SHP77 treated with DMSO at 0.1 percent for 48 hours (cell line): Measurements from ENCODE around the gene HNRNPH2.

Source experiments
- DNase-seq: peaks from one replicate; lab custom pipeline; 2025; lab: John Stamatoyannopoulos, UW

The HNRNPH2 gene, protein sequence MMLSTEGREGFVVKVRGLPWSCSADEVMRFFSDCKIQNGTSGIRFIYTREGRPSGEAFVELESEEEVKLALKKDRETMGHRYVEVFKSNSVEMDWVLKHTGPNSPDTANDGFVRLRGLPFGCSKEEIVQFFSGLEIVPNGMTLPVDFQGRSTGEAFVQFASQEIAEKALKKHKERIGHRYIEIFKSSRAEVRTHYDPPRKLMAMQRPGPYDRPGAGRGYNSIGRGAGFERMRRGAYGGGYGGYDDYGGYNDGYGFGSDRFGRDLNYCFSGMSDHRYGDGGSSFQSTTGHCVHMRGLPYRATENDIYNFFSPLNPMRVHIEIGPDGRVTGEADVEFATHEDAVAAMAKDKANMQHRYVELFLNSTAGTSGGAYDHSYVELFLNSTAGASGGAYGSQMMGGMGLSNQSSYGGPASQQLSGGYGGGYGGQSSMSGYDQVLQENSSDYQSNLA

GRCh38 chrX:101407748-101408531 lies at the start of gene HNRNPH2, which contains the start of gene GLA:
Gene HNRNPH2, plus strand, starts transcription at chrX:101408222. Its CDS starts 3,767 bp downstream, at chrX:101411989.
Gene GLA, minus strand, starts transcription at chrX:101407925. Its CDS starts 22 bp downstream, at chrX:101407903.
- DNase-seq: peak; percentile 86

- no peak for DNase-seq
These were observed 48.1 kb upstream of the HNRNPH2 start for GRCh38 chrX:101359966-101360365.

- DNase-seq: no peak
These were observed 47.6 kb upstream of the HNRNPH2 start for GRCh38 chrX:101360390-101360789.

GRCh38 chrX:101362116-101362515 lies 45.9 kb upstream of the HNRNPH2 start:
- DNase-seq: no peak

- no peak for DNase-seq
These were observed 45.3 kb upstream of the HNRNPH2 start for GRCh38 chrX:101362757-101363156.

DNA sequence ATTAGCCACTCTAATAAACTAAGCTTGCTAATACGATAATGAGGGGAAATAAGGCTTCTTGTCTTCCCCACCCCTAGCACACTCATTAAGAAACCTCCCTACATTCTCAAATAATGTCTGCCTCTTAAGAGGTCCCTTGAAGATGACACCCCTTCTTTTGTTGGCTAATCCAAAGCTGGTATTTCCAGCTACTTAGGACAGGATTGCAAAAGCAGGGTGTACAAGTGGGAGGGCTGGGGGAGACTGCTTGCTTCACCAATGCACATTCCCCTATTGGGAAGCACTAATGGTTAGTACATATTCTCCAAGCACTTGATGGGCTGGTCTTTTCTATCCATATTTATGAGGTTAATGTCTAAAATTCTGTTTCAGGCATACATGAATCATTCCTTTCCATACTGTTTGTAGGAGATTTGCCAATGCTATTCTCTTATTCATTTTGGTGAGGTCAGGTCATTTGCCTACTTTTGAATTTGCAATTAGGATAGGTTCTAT lies 42.7 kb upstream of the HNRNPH2 start:
- no peak for DNase-seq

DNA sequence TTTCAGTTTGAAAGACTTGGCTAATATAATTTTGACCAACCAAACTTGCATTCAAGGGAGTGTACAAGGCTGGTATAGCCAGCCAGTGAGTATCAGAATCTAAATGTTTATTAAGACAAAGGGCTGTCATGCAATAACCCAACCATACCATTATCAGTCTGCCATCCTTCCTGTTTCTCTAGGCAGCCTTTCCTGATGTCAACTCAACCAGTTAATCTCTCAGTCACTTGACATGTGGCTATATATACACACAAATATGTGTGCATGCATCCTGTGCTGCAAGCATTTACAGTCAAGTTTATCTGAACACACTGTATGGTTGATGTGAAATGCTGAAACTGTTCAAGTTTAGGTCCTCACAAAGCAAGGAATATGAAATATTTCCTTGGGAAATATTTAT lies 39.2 kb upstream of the HNRNPH2 start:
- DNase-seq: no peak

- DNase-seq: no peak
These were observed 38.3 kb upstream of the HNRNPH2 start for GRCh38 chrX:101369687-101370086.

GRCh38 chrX:101370888-101371504 lies 37.0 kb upstream of the HNRNPH2 start:
- DNase-seq: no peak

DNA sequence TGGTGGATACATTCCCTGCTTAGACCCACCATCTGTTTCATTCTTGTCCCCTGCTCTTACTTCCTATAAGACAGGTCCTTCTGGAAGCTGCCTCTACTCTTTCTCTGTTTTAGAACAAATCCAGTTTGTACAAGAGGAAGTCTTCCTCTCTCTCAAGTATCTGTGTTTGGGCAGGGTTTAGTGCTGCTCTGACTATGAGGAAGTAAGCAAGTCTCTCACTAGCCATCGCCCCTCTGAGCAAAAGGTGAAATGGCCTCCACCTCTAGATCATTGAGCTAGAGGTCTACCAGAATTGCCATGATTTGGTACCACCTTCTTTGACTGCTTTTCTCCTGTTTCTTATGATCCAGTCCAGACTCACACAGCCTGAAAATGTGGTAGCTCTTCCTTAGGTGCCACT lies 30.5 kb upstream of the HNRNPH2 start:
- DNase-seq: no peak

- no peak for DNase-seq
These were observed 24.3 kb upstream of the HNRNPH2 start for GRCh38 chrX:101383679-101384205.

DNA sequence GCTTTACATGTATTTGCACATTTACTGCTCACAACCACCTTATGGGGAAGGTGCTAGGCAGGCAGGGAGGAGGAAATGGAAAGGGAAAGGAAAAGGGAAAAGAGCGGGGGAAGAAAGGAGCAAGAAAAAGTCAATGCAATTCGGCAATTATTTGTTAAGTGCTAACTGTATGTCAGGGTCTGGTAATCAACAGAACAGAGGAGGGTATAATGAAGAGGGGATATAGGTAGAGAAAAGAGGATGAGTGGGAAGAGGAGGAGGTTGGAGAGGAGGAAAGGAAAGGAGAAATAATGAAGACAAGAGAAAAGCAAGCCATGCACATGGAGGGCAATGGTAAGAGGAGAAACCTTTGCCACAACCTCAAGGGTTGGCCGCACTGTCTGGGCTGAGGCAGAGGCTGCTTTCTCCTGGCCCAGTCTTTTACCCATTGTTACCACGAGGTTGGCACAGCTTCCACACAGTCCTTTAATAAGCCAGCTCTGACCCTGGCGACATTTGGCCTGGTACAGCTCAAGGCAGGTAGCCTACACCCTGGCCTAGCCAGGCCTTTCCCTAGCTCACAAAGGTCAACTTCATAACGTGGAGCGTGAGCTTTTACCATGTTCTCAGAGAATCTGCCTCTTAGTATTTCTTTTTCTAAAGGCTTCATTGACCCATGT lies 22.9 kb upstream of the HNRNPH2 start:
- DNase-seq: no peak

DNA sequence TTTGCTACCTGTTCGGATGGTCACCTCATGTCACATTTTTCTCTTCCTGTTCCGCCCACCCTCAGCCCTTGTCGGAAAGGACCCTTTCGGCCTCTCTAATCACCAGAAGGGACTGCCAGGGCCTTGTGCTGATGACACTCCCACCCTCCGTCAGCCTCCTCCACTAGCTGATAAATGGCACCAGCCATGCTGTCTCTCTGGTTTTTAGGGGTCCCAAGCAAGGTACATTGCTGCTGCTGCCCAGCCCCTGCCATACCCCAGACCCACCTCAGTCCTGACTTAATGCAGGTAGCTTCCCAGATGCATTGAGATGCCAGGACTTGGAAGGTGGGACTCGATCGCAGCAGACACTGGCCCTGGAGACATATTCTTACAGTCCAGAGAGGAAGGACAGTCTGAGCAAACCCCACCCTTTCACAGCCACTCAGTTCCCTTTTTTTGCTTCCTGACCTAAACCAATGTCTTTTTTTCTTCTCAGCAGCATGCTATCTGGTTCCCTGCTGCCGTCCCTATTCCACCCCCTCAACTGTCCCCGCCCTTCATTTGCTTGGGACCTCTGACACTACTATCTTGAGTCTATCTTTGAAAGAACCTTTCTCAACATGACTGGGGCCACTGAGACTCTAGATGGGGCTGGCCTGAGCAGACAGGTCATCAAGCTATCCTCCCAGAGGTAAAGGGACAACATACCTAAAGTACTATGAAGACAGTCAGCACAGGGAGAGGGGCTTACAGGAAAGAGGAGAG lies 22.1 kb upstream of the HNRNPH2 start, which contains the start of gene BTK:
TSS of gene BTK (minus strand) at position 397 of the 747 bp plus-strand sequence. CDS start 10,907 bp downstream, outside the sequence.
- no peak for DNase-seq

- no peak for DNase-seq
These were observed 21.5 kb upstream of the HNRNPH2 start for GRCh38 chrX:101386542-101386885.

GRCh38 chrX:101388604-101389003 lies 19.4 kb upstream of the HNRNPH2 start:
- DNase-seq: no peak

DNA sequence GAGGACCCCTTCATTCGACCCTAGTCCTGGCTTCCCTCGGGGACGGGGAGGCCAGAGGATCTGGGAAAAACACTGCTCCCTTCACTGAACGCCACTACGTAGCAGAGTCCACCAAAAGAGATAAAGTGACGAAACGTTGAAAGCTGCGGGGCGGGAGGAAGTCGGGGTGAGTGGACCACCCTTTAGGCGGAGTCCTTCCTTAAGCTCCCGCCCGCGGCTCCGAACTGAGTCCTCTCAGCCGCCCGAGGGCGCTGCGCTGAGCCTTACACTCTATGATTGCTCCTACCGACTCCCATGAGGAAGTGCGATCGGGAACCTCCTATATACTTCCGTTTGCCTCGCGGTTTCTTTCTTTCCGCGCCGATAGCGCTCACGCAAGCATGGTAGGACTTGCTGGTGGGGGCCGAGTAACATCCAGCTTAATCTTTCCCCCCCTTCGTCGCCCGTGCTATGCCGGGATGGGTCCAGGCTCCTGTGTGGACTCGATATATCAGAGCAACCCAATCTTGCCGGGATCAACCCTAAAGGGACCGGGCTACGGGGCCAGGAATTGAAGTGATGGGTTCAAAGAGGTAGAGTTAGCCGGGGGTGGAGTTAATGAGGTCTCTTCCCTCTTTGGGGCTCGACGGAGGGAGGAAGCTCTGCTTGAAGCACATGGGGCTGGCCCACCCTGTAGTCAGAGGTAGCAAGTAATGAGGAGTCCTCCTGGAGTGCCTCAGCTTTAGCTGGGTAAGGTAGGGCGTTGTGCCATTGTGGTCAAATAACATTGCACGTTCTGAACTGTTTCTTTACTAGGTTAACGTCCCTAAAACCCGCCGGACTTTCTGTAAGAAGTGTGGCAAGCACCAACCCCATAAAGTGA lies 17.1 kb upstream of the HNRNPH2 start, which contains the start of gene RPL36A:
TSS of gene RPL36A (plus strand) at position 348 of the 862 bp plus-strand sequence. CDS start at position 381, 33 bp downstream.
- peak; percentile 48 for DNase-seq

GRCh38 chrX:101391831-101392230 lies 16.2 kb upstream of the HNRNPH2 start:
- DNase-seq: no peak

DNA sequence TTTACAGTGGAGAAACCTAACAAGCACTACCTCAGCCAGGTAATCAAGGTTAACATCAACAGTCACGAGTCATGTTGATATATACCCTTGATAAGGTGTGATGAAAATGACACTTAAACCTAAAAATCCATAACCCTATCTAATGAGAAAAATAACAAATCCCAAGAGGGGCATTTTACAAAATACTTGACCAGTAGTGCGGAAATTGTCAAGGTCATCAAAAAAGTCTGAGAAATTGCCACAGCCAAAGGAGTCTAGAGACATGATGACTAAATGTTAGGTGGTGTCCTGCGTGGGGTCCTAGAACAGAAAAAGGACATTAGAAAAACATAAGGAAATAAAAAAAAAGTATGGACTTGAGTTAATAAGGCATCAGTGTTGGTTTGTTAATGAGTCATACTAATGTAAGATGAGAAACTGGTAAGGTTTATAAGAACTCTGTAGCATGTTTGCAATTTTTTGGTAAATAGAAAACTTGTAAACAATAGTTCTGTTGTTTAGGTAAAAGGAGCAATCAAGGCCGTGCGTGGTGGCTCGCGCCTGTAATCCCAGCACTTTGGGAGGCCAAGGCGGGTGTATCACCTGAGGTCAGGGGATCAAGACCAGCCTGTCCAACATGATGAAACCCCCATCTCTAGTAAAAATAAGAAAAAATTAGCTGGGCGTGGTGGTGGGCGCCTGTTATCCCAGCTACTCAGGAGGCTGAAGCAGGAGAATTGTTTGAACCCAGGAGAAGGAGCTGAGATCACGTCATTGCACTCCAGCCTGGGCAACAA lies 14.3 kb upstream of the HNRNPH2 start:
- DNase-seq: no peak

DNA sequence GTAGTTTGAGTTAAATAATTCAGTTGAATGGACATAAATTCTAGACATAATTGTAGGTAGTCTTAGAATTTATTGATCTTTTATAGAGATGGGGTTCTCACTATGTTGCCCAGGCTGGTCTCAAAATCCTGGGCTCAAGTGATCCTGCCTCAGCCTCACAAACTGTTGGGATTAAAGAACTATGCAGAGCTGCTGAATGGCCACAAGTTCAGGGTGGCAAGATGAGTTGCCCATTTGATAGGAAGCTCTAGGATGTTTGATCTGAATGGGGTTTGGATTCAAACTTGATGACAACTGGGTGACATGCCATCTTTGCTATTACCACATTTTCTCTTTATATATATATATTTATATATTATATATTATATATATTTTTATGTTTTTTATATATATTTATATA lies 13.7 kb upstream of the HNRNPH2 start:
- no peak for DNase-seq
